CD4-positive, alpha-beta T cell (primary cell): ENCODE results near the gene TBC1D16. TPM values are rescaled to one million over a fixed set of nuclear protein-coding genes. Genes with fewer than 3 reads are reported as not detected.

Experiments used
- ATAC-seq: fragments of 200-7000 bp; cut with Tn5 transposase; one replicate; pipeline ENCODE4 v1.10.0; 2022; ENCODE audit warnings: mild to moderate bottlenecking; ENCODE audit not compliant: poor library complexity
- CTCF ChIA-PET: fragments of 350-600 bp; sonication (Branson Sonifier 250); formaldehyde crosslinking; loops from one replicate; lab custom pipeline; 2021; ENCODE audit warnings: antibody characterized with exemption, inconsistent platforms; lab: Charles Lee
- POLR2A ChIA-PET: fragments of 350-600 bp; sonication (Branson Sonifier 250); formaldehyde crosslinking; loops from one replicate; lab custom pipeline; 2021; ENCODE audit warnings: antibody characterized with exemption, inconsistent platforms; lab: Charles Lee
- DNase-seq, 14 experiments: peaks; one replicate each; pipeline ENCODE4 v3.0.0-alpha.2; 2013 to 2020; ENCODE audit warnings: mixed read lengths in 2 of 14
- H3K27ac ChIP-seq, 2 donors: one replicate each; pipeline versions ENCODE4 v1.5.1 to v1.7.0; 2013; ENCODE audit warnings: low read length in 2 of 2, low read depth in 1 of 2, mild to moderate bottlenecking in 1 of 2
- H3K27me3 ChIP-seq, 2 experiments: 1 replicate in 1 of 2; 2 replicates in 1 of 2; pipeline versions ENCODE4 v1.6.1 to v1.7.0; 2013; ENCODE audit warnings: low read length in 2 of 2, control low read depth in 1 of 2, mild to moderate bottlenecking in 1 of 2, moderate library complexity in 1 of 2; ENCODE audit not compliant: insufficient read depth in 2 of 2, control insufficient read depth in 1 of 2
- H3K36me3 ChIP-seq: one replicate; pipeline ENCODE4 v1.6.1; 2013; ENCODE audit warnings: low read length, control low read depth; ENCODE audit not compliant: insufficient read depth
- H3K4me1 ChIP-seq: one replicate; pipeline ENCODE4 v1.6.1; 2013; ENCODE audit warnings: low read length, control low read depth; ENCODE audit not compliant: insufficient read depth
- H3K4me3 ChIP-seq: one replicate; pipeline ENCODE4 v1.5.1; 2013; ENCODE audit warnings: mild to moderate bottlenecking, low read length, moderate library complexity
- H3K9me3 ChIP-seq, 2 experiments: 1 replicate in 1 of 2; 2 replicates in 1 of 2; pipeline versions ENCODE4 v1.6.1 to v1.7.0; 2013; ENCODE audit warnings: low read length in 2 of 2, mild to moderate bottlenecking in 2 of 2, control low read depth in 1 of 2, moderate library complexity in 1 of 2; ENCODE audit not compliant: control insufficient read depth in 1 of 2, insufficient read depth in 1 of 2
- H3K27ac Mint-ChIP-seq: one replicate; pipeline ENCODE4 v1.8.0; 2020; ENCODE audit warnings: mixed read lengths
- H3K27me3 Mint-ChIP-seq: one replicate; pipeline ENCODE4 v1.8.0; 2021; ENCODE audit warnings: mixed read lengths
- H3K36me3 Mint-ChIP-seq: one replicate; pipeline ENCODE4 v1.8.0; 2021; ENCODE audit warnings: low read depth, mixed read lengths
- H3K4me1 Mint-ChIP-seq: one replicate; pipeline ENCODE4 v1.8.0; 2021; ENCODE audit warnings: low read depth, mixed read lengths
- H3K4me3 Mint-ChIP-seq: one replicate; pipeline ENCODE4 v1.8.0; 2020; ENCODE audit warnings: mild to moderate bottlenecking, mixed read lengths
- H3K9me3 Mint-ChIP-seq: one replicate; pipeline ENCODE4 v1.8.0; 2020; ENCODE audit warnings: mixed read lengths
- CTCF ChIP-seq: fragments of 200-600 bp; IDR thresholded peaks from one replicate; pipeline ENCODE4 v1.8.0; 2022; ENCODE audit warnings: antibody characterized with exemption, mild to moderate bottlenecking
- intact Hi-C, 2 experiments: fragments of 100-400 bp; cut with DNase I in 1 of 2; cut with micrococcal nuclease in 1 of 2; formaldehyde crosslinking; loops; one replicate each; pipeline versions ENCODE4 v1.15.1 to v1.9.0; 2023 to 2025; cut with DNase I, micrococcal nuclease
- total RNA-seq, 174 experiments: library from RNA in 2 of 174; stranded (reverse) in 2 of 174; gene quantifications; one replicate each; pipeline ENCODE4 v1.2.3 and lab custom pipeline; 2021 to 2026

Gene TBC1D16
- total RNA-seq, 2 experiments from 2014 or later, result 1.9 to 2.5 TPM

- H3K4me1 Mint-ChIP-seq, result no peaks in the 10 kb centered on the region
Measured at GRCh38 chr17:79975498-79976134, 60.1 kb downstream of the TBC1D16 start.

GRCh38 chr17:79974566-79975497 lies 60.8 kb downstream of the TBC1D16 start:
- no peak overlapping the region for H3K4me3 Mint-ChIP-seq
- H3K27ac ChIP-seq, result no peak overlapping the region
- no peaks in the 10 kb centered on the region for H3K4me1 Mint-ChIP-seq
- no peaks in the 10 kb centered on the region for H3K36me3 Mint-ChIP-seq
- CTCF ChIA-PET, result no interaction called here
- no peaks in the 10 kb centered on the region for H3K27me3 ChIP-seq
- H3K9me3 Mint-ChIP-seq, result no peaks in the 10 kb centered on the region
- ATAC-seq (no peak), DNase-seq (no peak)
- H3K4me3 ChIP-seq, result no peak overlapping the region
- peaks cover 4% of the 10 kb centered on the region for H3K4me1 ChIP-seq
- no peak for TF ChIP-seq CTCF
- intact Hi-C loops, result no loop called here
- H3K27ac Mint-ChIP-seq, result no peak overlapping the region
- POLR2A ChIA-PET, result interaction anchor here (0.5 kb wide), 1 partner anchor 60 kb away, joined by 3 read pairs; no protein-coding TSS in a partner anchor
- H3K9me3 ChIP-seq, result peaks cover 0 to 3% of the 10 kb centered on the region in 2 experiments
- no peaks in the 10 kb centered on the region for H3K36me3 ChIP-seq
- no peaks in the 10 kb centered on the region for H3K27me3 Mint-ChIP-seq

More at GRCh38 chr17:79975498-79976134, 60.1 kb downstream of the TBC1D16 start:
- POLR2A ChIA-PET, result no interaction called here
- intact Hi-C loops, result no loop called here
- CTCF ChIA-PET, result no interaction called here
- H3K36me3 Mint-ChIP-seq, result no peaks in the 10 kb centered on the region
- no peaks in the 10 kb centered on the region for H3K27me3 Mint-ChIP-seq
- Histone ChIP-seq H3K4me3 (no peak overlapping the region), H3K27ac (no peak overlapping the region), H3K36me3 (no peaks in the 10 kb centered on the region), H3K27me3 (no peaks in the 10 kb centered on the region), H3K9me3 (peaks cover 0 to 3% of the 10 kb centered on the region in 2 experiments), H3K4me1 (peaks cover 1% of the 10 kb centered on the region)
- ATAC-seq (no peak), DNase-seq (no peak)
- no peak overlapping the region for H3K27ac Mint-ChIP-seq
- no peak for TF ChIP-seq CTCF
- H3K9me3 Mint-ChIP-seq, result no peaks in the 10 kb centered on the region
- no peak overlapping the region for H3K4me3 Mint-ChIP-seq

GRCh38 chr17:79971651-79972050 lies 64.0 kb downstream of the TBC1D16 start:
- no peaks in the 10 kb centered on the region for H3K36me3 ChIP-seq
- no peaks in the 10 kb centered on the region for H3K9me3 ChIP-seq
- H3K4me1 ChIP-seq, result peaks cover 4% of the 10 kb centered on the region
- H3K27me3 ChIP-seq, result no peaks in the 10 kb centered on the region
- no peak overlapping the region for H3K27ac Mint-ChIP-seq
- peaks cover under 1% of the 10 kb centered on the region for H3K27me3 Mint-ChIP-seq
- no peak overlapping the region for H3K4me3 ChIP-seq
- CTCF ChIA-PET, result interaction anchor here (1.2 kb wide), 1 partner anchor 178 kb away, joined by 3 read pairs; no protein-coding TSS in a partner anchor
- TF ChIP-seq CTCF, result no peak
- peak in 1 of 14 experiments; percentile 14 for DNase-seq
- H3K27ac ChIP-seq, result no peak overlapping the region
- no peaks in the 10 kb centered on the region for H3K36me3 Mint-ChIP-seq
- no peaks in the 10 kb centered on the region for H3K4me1 Mint-ChIP-seq
- H3K4me3 Mint-ChIP-seq, result no peak overlapping the region
- no peak for ATAC-seq
- H3K9me3 Mint-ChIP-seq, result no peaks in the 10 kb centered on the region
- POLR2A ChIA-PET, result no interaction called here
- intact Hi-C loops, result no loop called here
